GM12801 (cell line): Measurements from ENCODE around the gene LRCH1.

Experiments used
- CTCF ChIP-seq: IDR thresholded peaks from one replicate; pipeline ENCODE4 v1.5.1; 2011; ENCODE audit warnings: control low read depth; ENCODE audit not compliant: insufficient read length; ENCODE audit errors: extremely low read depth

Gene LRCH1

GRCh38 chr13:46555722-46556417, 2.9 kb downstream of the LRCH1 start:
- TF ChIP-seq CTCF: no peak

- no peak for TF ChIP-seq CTCF
These were observed 3.4 kb downstream of the LRCH1 start for GRCh38 chr13:46556418-46556779.

- TF ChIP-seq CTCF: no peak
These were observed 6.4 kb downstream of the LRCH1 start for GRCh38 chr13:46559272-46559805.

GRCh38 chr13:46560778-46561177, 7.8 kb downstream of the LRCH1 start:
- no peak for TF ChIP-seq CTCF

- no peak for TF ChIP-seq CTCF
These were observed 8.3 kb downstream of the LRCH1 start for GRCh38 chr13:46561286-46561685.

- no peak for TF ChIP-seq CTCF
These were observed 8.7 kb downstream of the LRCH1 start for GRCh38 chr13:46561691-46562090.

- TF ChIP-seq CTCF: no peak
These were observed 9.2 kb downstream of the LRCH1 start for GRCh38 chr13:46562152-46562551.
